Endothelial cell of umbilical vein (primary cell): ENCODE data around the gene ARHGAP22. TPM values are rescaled to one million over a fixed set of nuclear protein-coding genes. Genes with fewer than 3 reads are reported as not detected.
A peak's percentile ranks its signal among the peaks of the same experiment; 100 is the strongest.

Experiments
- BruUV-seq: library from RNA; stranded (reverse); fragments of 400-500 nt; replicated peaks from 2 replicates; lab custom pipeline; 2021; lab: Mats Ljungman, UMichigan
- CTCF ChIA-PET: fragments of 300-600, 350-600 bp; sonication (Branson Sonifier 250); formaldehyde crosslinking; loops from one replicate; lab custom pipeline; 2021; ENCODE audit warnings: antibody characterized with exemption, inconsistent platforms; lab: Charles Lee
- POLR2A ChIA-PET: fragments of 300-600, 350-600 bp; sonication (Branson Sonifier 250); formaldehyde crosslinking; loops from one replicate; lab custom pipeline; 2021; ENCODE audit warnings: antibody characterized with exemption, inconsistent platforms; lab: Charles Lee
- DNase-seq: peaks from one replicate; pipeline ENCODE4 v3.0.0-alpha.2; 2011; ENCODE audit warnings: low read depth, low spot score
- FAIRE-seq: peaks from 2 replicates; lab custom pipeline; 2011; peaks lifted over from hg19 to GRCh38; lab: Jason Lieb, UNC
- H2AFZ ChIP-seq: 2 replicates; pipeline ENCODE4 v1.6.0; 2012; ENCODE audit warnings: low read depth, low read length, control low read depth, inconsistent platforms
- H3K27ac ChIP-seq: 2 replicates; pipeline ENCODE4 v1.5.1; 2011; ENCODE audit warnings: low read depth, mild to moderate bottlenecking, control low read depth, low read length, moderate library complexity; ENCODE audit not compliant: insufficient read depth
- H3K27me3 ChIP-seq, 2 experiments: 2 replicates each; pipeline versions ENCODE4 v1.6.0 to v1.6.1; 2011; ENCODE audit warnings: low read length in 2 of 2, mixed read lengths in 1 of 2; ENCODE audit not compliant: control insufficient read depth in 2 of 2, insufficient read depth in 2 of 2
- H3K36me3 ChIP-seq, 2 experiments: 2 replicates in 1 of 2; 3 replicates in 1 of 2; pipeline ENCODE4 v1.5.1; 2011; ENCODE audit warnings: low read length in 2 of 2, mild to moderate bottlenecking in 1 of 2, moderate library complexity in 1 of 2; ENCODE audit not compliant: control insufficient read depth in 2 of 2, insufficient read depth in 2 of 2; ENCODE audit errors: extremely low read depth in 1 of 2
- H3K4me1 ChIP-seq: 3 replicates; pipeline ENCODE4 v1.5.1; 2011; ENCODE audit warnings: mild to moderate bottlenecking, low read length; ENCODE audit not compliant: control insufficient read depth, insufficient read depth; ENCODE audit errors: extremely low read depth
- H3K4me2 ChIP-seq: 2 replicates; pipeline ENCODE4 v1.6.1; 2011; ENCODE audit warnings: low read length, control low read depth, mixed read lengths; ENCODE audit not compliant: insufficient read depth
- H3K4me3 ChIP-seq, 3 experiments: fragments of 200-600 bp in 1 of 3; sonication (generic), shearing (Covaris generic) in 1 of 3; replicated peaks in 1 of 3; 2 replicates each; pipeline ENCODE4 v1.5.1; 2011 to 2016; ENCODE audit warnings: control low read depth in 3 of 3, low read length in 3 of 3, mild to moderate bottlenecking in 2 of 3, inconsistent platforms in 1 of 3, low read depth in 1 of 3, moderate library complexity in 1 of 3; ENCODE audit not compliant: insufficient read depth in 1 of 3
- H3K79me2 ChIP-seq: 2 replicates; pipeline ENCODE4 v1.6.0; 2012; ENCODE audit warnings: low read length, inconsistent platforms; ENCODE audit not compliant: control insufficient read depth, insufficient read depth
- H3K9ac ChIP-seq: replicated peaks from 2 replicates; pipeline ENCODE3; 2011; ENCODE audit warnings: low read length, control low read depth; ENCODE audit not compliant: insufficient read depth; ENCODE audit errors: extremely low read depth
- H3K9me1 ChIP-seq: replicated peaks from 3 replicates; pipeline ENCODE4 v1.6.0; 2011; ENCODE audit warnings: mild to moderate bottlenecking, low read length; ENCODE audit not compliant: control insufficient read depth, insufficient read depth; ENCODE audit errors: extremely low read depth
- H3K9me3 ChIP-seq: replicated peaks from 2 replicates; pipeline ENCODE4 v1.5.1; 2012; ENCODE audit warnings: low read length, inconsistent platforms; ENCODE audit not compliant: control insufficient read depth, insufficient read depth
- H4K20me1 ChIP-seq: replicated peaks from 2 replicates; pipeline ENCODE3; 2011; ENCODE audit warnings: mild to moderate bottlenecking, low read length; ENCODE audit not compliant: control insufficient read depth, insufficient read depth; ENCODE audit errors: extremely low read depth
- EZH2 ChIP-seq: IDR thresholded peaks from 2 replicates; pipeline ENCODE4 v1.6.1; 2012; ENCODE audit warnings: borderline replicate concordance, low read depth, mild to moderate bottlenecking, moderate library complexity, low read length, inconsistent platforms; ENCODE audit not compliant: severe bottlenecking
- FOS ChIP-seq: IDR thresholded peaks from 2 replicates; pipeline ENCODE4 v1.6.1; 2011; ENCODE audit warnings: mild to moderate bottlenecking, low read length, moderate library complexity, borderline replicate concordance; ENCODE audit not compliant: insufficient read depth
- GATA2 ChIP-seq: IDR thresholded peaks from 2 replicates; pipeline ENCODE4 v1.7.0; 2011; ENCODE audit warnings: low read depth, mild to moderate bottlenecking, moderate library complexity, mixed read lengths, low read length; ENCODE audit not compliant: insufficient read length, insufficient read depth
- JUN ChIP-seq: IDR thresholded peaks from 2 replicates; pipeline ENCODE4 v1.6.1; 2011; ENCODE audit warnings: borderline replicate concordance, low read depth; ENCODE audit not compliant: insufficient read length, insufficient read depth
- MAX ChIP-seq: IDR thresholded peaks from 2 replicates; pipeline ENCODE4 v1.6.1; 2011; ENCODE audit not compliant: insufficient read depth, insufficient read length
- MYC ChIP-seq: IDR thresholded peaks from one replicate; pipeline ENCODE4 v1.6.1; 2011; ENCODE audit warnings: mild to moderate bottlenecking, low read depth, low read length
- POLR2A ChIP-seq: IDR thresholded peaks from 2 replicates; pipeline ENCODE4 v1.6.1; 2012; ENCODE audit warnings: low read depth, mild to moderate bottlenecking, control low read depth, low read length
- POLR2AphosphoS5 ChIP-seq: IDR thresholded peaks from 2 replicates; pipeline ENCODE4 v1.6.1; 2012; ENCODE audit warnings: low read depth, mild to moderate bottlenecking, control low read depth, low read length, moderate library complexity; ENCODE audit not compliant: insufficient read depth
- dilution Hi-C: fragments of 300-500 bp; cut with MboI; formaldehyde crosslinking; loops from one replicate; pipeline ENCODE4 v1.15.0; 2019; ENCODE audit warnings: low sequenced_read_pairs; ENCODE audit not compliant: extremely low pct_ligation_motif_present
- intact Hi-C: fragments of 100-400 bp; cut with micrococcal nuclease; formaldehyde crosslinking; loops from one replicate; pipeline ENCODE4 v1.10.0; 2022
- polyA plus RNA-seq, 4 experiments: library from polyadenylated mRNA; depleted of rRNA in 3 of 4; stranded (reverse) in 3 of 4; unstranded in 1 of 4; fragments of >200 nt; gene quantifications; 2 replicates each; pipeline versions ENCODE4 v1.2.1 to v1.2.3, GENCODE V29; 2011 to 2012; ENCODE audit warnings: missing spikeins in 1 of 4
- total RNA-seq: library from RNA; stranded (reverse); gene quantifications from 2 replicates; pipeline ENCODE4 v1.2.3, GENCODE V29; 2021
- TF ChIP-seq, protein P1 (sequence below), 2 donors: IDR thresholded peaks; 1 replicate in 1 of 2; 2 replicates in 1 of 2; pipeline ENCODE4 v1.5.1; 2011; ENCODE audit warnings: low read length in 2 of 2, mild to moderate bottlenecking in 2 of 2, moderate library complexity in 2 of 2, control low read depth in 1 of 2, inconsistent platforms in 1 of 2, low read depth in 1 of 2; ENCODE audit not compliant: insufficient read depth in 1 of 2; ENCODE audit errors: extremely low read depth in 1 of 2

Gene ARHGAP22
- total and polyA plus RNA-seq, 2 donors (not counting 3 experiments of a cell fraction or from before 2014, with no cell fraction given): 8.6 to 50.3 TPM

DNA sequence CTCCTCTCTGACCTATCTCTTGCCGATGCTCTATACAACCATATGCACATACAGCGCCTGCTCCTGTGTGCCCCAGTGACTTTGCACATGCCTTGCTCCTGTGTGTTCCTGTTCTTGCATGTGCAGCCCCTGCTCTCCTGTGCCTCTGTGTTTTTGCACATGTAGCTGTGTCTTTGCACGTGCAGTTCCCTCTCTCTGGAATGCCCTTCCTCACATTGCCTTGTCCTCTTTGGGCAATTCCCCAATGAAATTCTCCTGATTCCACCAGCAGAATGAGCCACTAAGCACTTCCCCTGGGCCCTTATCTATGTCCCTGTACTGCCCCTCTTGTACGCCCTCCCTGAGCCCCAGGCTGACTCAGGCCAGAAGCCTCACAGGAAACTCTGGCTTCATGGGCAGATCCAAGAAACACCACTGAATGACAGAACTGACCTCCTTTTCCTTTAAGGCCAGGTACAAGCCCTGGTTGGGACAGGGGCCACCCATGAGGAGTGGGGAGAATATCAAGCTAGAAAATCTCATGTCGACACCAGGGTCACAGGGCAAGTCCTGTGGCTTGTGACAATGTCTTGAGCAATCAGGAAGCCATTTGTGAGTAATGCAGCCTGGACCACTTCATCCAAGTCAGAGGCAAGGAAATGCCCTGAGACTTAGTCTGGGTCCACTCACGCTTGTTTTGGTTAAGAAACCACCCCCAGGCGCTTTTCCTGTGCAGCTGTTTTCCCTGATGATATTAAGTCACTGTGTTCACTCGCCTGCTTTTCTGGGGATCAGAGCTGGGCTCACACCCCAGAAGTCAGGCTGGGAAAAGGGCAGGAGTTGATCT is 1.9 kb upstream of the ARHGAP22 start:
- no peak overlapping the region for H2AFZ ChIP-seq
- H3K9ac ChIP-seq: peak overlapping the region; percentile 76
- ChIA-PET CTCF (interaction anchor here (1.0 to 9.1 kb wide), 21 partner anchors 8 to 245 kb away, joined by 3 to 251 read pairs (median 6); no protein-coding TSS in a partner anchor), POLR2A (no interaction called here)
- H3K4me2 ChIP-seq: peak overlapping the region; percentile 58
- intact Hi-C loops (loop anchor here (1.0 to 5.0 kb wide), 8 partner anchors 18 to 341 kb away; partner anchors contain the start of gene MAPK8), dilution Hi-C loops (no loop called here)
- peak overlapping the region; percentile 95 for H3K27ac ChIP-seq
- H3K9me3 ChIP-seq: no peaks in the 10 kb centered on the region
- H3K9me1 ChIP-seq: no peaks in the 10 kb centered on the region
- no peaks in the 10 kb centered on the region for H3K27me3 ChIP-seq
- H4K20me1 ChIP-seq: no peaks in the 10 kb centered on the region
- H3K79me2 ChIP-seq: peaks cover 37% of the 10 kb centered on the region
- no TSS peak for BruUV-seq
- DNase-seq (peak; percentile 94), FAIRE-seq (peak; percentile 99)
- no peaks in the 10 kb centered on the region for H3K36me3 ChIP-seq
- H3K4me1 ChIP-seq: peaks cover 62% of the 10 kb centered on the region
- no peak overlapping the region for H3K4me3 ChIP-seq
- peak; percentile 58 for TF ChIP-seq MYC
- TF ChIP-seq GATA2: peak; percentile 100
- TF ChIP-seq MAX: peak; percentile 62
- peak; percentile 90 for TF ChIP-seq JUN
- TF ChIP-seq POLR2AphosphoS5: peak; percentile 77
- TF ChIP-seq FOS: peak; percentile 100
- no peak for TF ChIP-seq POLR2A
- TF ChIP-seq, protein P1, sequence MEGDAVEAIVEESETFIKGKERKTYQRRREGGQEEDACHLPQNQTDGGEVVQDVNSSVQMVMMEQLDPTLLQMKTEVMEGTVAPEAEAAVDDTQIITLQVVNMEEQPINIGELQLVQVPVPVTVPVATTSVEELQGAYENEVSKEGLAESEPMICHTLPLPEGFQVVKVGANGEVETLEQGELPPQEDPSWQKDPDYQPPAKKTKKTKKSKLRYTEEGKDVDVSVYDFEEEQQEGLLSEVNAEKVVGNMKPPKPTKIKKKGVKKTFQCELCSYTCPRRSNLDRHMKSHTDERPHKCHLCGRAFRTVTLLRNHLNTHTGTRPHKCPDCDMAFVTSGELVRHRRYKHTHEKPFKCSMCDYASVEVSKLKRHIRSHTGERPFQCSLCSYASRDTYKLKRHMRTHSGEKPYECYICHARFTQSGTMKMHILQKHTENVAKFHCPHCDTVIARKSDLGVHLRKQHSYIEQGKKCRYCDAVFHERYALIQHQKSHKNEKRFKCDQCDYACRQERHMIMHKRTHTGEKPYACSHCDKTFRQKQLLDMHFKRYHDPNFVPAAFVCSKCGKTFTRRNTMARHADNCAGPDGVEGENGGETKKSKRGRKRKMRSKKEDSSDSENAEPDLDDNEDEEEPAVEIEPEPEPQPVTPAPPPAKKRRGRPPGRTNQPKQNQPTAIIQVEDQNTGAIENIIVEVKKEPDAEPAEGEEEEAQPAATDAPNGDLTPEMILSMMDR (IDR thresholded peaks at IDR 0.05; ENCODE audit: extremely low read depth in 1 of 2, insufficient read depth in 1 of 2, low read depth in 1 of 2, low read length in 2 of 2): no peak
- no peak for TF ChIP-seq EZH2
